Heart right ventricle (tissue), 16 donors: ENCODE results near the gene EEFSEC. TPM values are rescaled to one million over a fixed set of nuclear protein-coding genes. Genes with fewer than 3 reads are reported as not detected.

Experiments used
- ATAC-seq, 8 donors: fragments of 200-7000 bp; cut with Tn5 transposase; one replicate each; pipeline ENCODE4 v1.9.1; 2020; ENCODE audit warnings: mild to moderate bottlenecking in 8 of 8, moderate library complexity in 8 of 8, moderate number of reproducible peaks in 1 of 8
- DNase-seq, 2 donors: peaks; one replicate each; pipeline ENCODE4 v3.0.0-alpha.2; 2020
- H3K27ac ChIP-seq, 10 donors: fragments of 200-600 bp; sonication (generic) in 2 of 10; one replicate each; pipeline versions ENCODE4 v1.5.0 to v1.8.0; 2020 to 2022; ENCODE audit warnings: mild to moderate bottlenecking in 3 of 10
- H3K27me3 ChIP-seq, 7 donors: fragments of 200-600 bp; one replicate each; pipeline ENCODE4 v1.8.0; 2021 to 2022; ENCODE audit warnings: mild to moderate bottlenecking in 2 of 7
- H3K36me3 ChIP-seq, 9 donors: fragments of 200-600 bp; sonication (generic) in 1 of 9; one replicate each; pipeline versions ENCODE4 v1.5.0 to v1.8.0; 2020 to 2022; ENCODE audit warnings: mild to moderate bottlenecking in 2 of 9
- H3K4me1 ChIP-seq, 9 donors: fragments of 200-600 bp; sonication (generic) in 1 of 9; one replicate each; pipeline versions ENCODE4 v1.5.0 to v1.8.0; 2020 to 2022; ENCODE audit warnings: mild to moderate bottlenecking in 4 of 9
- H3K4me3 ChIP-seq, 10 donors: fragments of 200-600 bp; sonication (generic) in 2 of 10; one replicate each; pipeline versions ENCODE4 v1.5.0 to v1.8.0; 2020 to 2022; ENCODE audit warnings: mild to moderate bottlenecking in 7 of 10, moderate library complexity in 2 of 10
- H3K9me3 ChIP-seq, 11 donors: fragments of 200-600 bp in 10 of 11; sonication (generic) in 2 of 11; one replicate each; pipeline versions ENCODE4 v1.5.0 to v1.8.0; 2013 to 2022; ENCODE audit warnings: mild to moderate bottlenecking in 2 of 11, control low read depth in 1 of 11, moderate library complexity in 1 of 11
- CTCF ChIP-seq, 9 donors: fragments of 200-600 bp; sonication (generic) in 2 of 9; IDR thresholded peaks; one replicate each; pipeline versions ENCODE4 v1.5.0 to v1.8.0; 2021 to 2022; ENCODE audit warnings: antibody characterized with exemption in 9 of 9, mild to moderate bottlenecking in 5 of 9, moderate library complexity in 1 of 9
- WGBS, 2 donors: extraction: QIAGEN DNeasy Blood & Tissue Kit; methylation state at CpG; one replicate each; pipeline ENCODE4 v1.1.7; 2013; ENCODE audit warnings: inconsistent platforms in 1 of 2; 5-methylcytosine and 5-hydroxymethylcytosine counted together
- intact Hi-C, 10 donors: fragments of 100-400 bp; cut with DNase I; formaldehyde crosslinking; loops; one replicate each; pipeline versions ENCODE4 v1.11.1 to v1.14.2; 2022
- polyA plus RNA-seq, 2 donors: library from polyadenylated mRNA; stranded (reverse); fragments of 200-250 nt; gene quantifications; one replicate each; pipeline ENCODE4 v1.2.3, GENCODE V29; 2013
- total RNA-seq, 10 donors: library from RNA; stranded (reverse); fragmentation: NEBNext Ultra II Directional in 3 of 10; extraction: Animal tissue kit (Norgen Biotek cat#: 25700) in 3 of 10; gene quantifications; one replicate each; pipeline versions ENCODE4 v1.2.1 to v1.2.4, GENCODE V29; 2021 to 2023
- donor health status: Arrhythmogenic right ventricular cardiomyopathy.
- donor health status: ischemic (EF 13 %, LVEDD 7.1; RV severe dilation, severe dysfunction).
- donor health status: healthy with polysubstance abuse.
- donor health status: DM: no; HTN: yes; CAD: no.
- donor health status: DM: no; HTN: no; CAD: no.
- donor health status: ischemic (EF 25% LVEDD 6.9; RV normal size, moderate dysfunction).
- donor health status: ischemic (EF 25% LVEDD 5.7; RV mildly dilated, moderate dysfunction).
- donor health status: healthy.
- donor health status: DM: yes; HTN: yes; CAD: no.
- donor health status: Ischemic cardiomyopathy.
- donor health status: ischemic (EF 35%, LVEDD 5.7; RV mildly dilated, moderate dysfunction).
- donor health status: nonischemic (EF 11% LVEDD 7.7; RV severe dilation, severe dysfunction).
- donor health status: DM: yes; HTN: yes; CAD: no.
- donor health status: PGD.
- donor health status: ischemic (EF 29% LVEDD 5.4; RV normal size, mild dysfunction).
- donor health status: nonischemic (EF 23%, LVEDD 6.1; RV moderate dilation, normal function).

Gene EEFSEC
- total and polyA plus RNA-seq, 12 donors: 16.5 to 29.5 (median 25.0) TPM

GRCh38 chr3:128366652-128367051 is 213.4 kb downstream of the EEFSEC start:
- WGBS, 2 donors: 64 to 69% methylated on average over 5 of the region's 5 CpGs
- peak overlapping the region in 9 of 10 donors; percentile 50 to 82 (median 73) for H3K27ac ChIP-seq
- ATAC-seq: no peak
- DNase-seq: no peak
- H3K9me3 ChIP-seq: no peaks in the 10 kb centered on the region
- H3K36me3 ChIP-seq: peaks cover 0 to 11% (median 0%) of the 10 kb centered on the region in 9 donors
- intact Hi-C loops: no loop called here
- TF ChIP-seq CTCF (IDR thresholded peaks at IDR 0.05): no peak
- no peak overlapping the region for H3K4me3 ChIP-seq
- H3K27me3 ChIP-seq: no peaks in the 10 kb centered on the region
- peaks cover 20 to 88% (median 71%) of the 10 kb centered on the region in 9 donors for H3K4me1 ChIP-seq

GRCh38 chr3:128367221-128367620 is 213.9 kb downstream of the EEFSEC start:
- no peak for ATAC-seq
- DNase-seq: no peak
- Histone ChIP-seq H3K9me3 (no peaks in the 10 kb centered on the region), H3K4me3 (no peak overlapping the region), H3K36me3 (peaks cover 0 to 8% (median 0%) of the 10 kb centered on the region in 9 donors), H3K27ac (peak overlapping the region in 9 of 10 donors; percentile 36 to 86 (median 76)), H3K27me3 (no peaks in the 10 kb centered on the region), H3K4me1 (peaks cover 20 to 83% (median 67%) of the 10 kb centered on the region in 9 donors)
- intact Hi-C loops: no loop called here
- TF ChIP-seq CTCF (IDR thresholded peaks at IDR 0.05): no peak
- 93 to 94% methylated on average over 5 of the region's 5 CpGs for WGBS, 2 donors

- Histone ChIP-seq H3K4me1 (peaks cover 20 to 77% (median 63%) of the 10 kb centered on the region in 9 donors), H3K9me3 (no peaks in the 10 kb centered on the region), H3K27ac (peak overlapping the region in 9 of 10 donors; percentile 36 to 86 (median 76)), H3K4me3 (no peak overlapping the region), H3K27me3 (no peaks in the 10 kb centered on the region), H3K36me3 (peaks cover 0 to 4% (median 0%) of the 10 kb centered on the region in 9 donors)
- intact Hi-C loops: no loop called here
- TF ChIP-seq CTCF (IDR thresholded peaks at IDR 0.05): no peak
- WGBS, 2 donors: 63 to 69% methylated on average over 4 of the region's 4 CpGs
- DNase-seq: no peak
- peak in 4 of 8 donors; percentile 4 to 25 (median 13) for ATAC-seq
These were observed 214.5 kb downstream of the EEFSEC start for GRCh38 chr3:128367761-128368160.

- ATAC-seq (no peak), DNase-seq (no peak)
- Histone ChIP-seq H3K36me3 (no peaks in the 10 kb centered on the region), H3K9me3 (no peaks in the 10 kb centered on the region), H3K4me1 (peaks cover 20 to 70% (median 63%) of the 10 kb centered on the region in 9 donors), H3K4me3 (no peak overlapping the region), H3K27me3 (no peaks in the 10 kb centered on the region), H3K27ac (peak overlapping the region; percentile 53 to 86 (median 74))
- intact Hi-C loops: no loop called here
- no peak for TF ChIP-seq CTCF (IDR thresholded peaks at IDR 0.05)
- 93% methylated on average over 7 of the region's 7 CpGs for WGBS, 2 donors
These were observed 215.3 kb downstream of the EEFSEC start for GRCh38 chr3:128368626-128369025.
